ENCODE measurements around the gene PPIL1. TPM values are rescaled to one million over a fixed set of nuclear protein-coding genes. Genes with fewer than 3 reads are reported as not detected.

Gene PPIL1
- total RNA-seq, 4 donors from 2014 or later: 9.2 to 19.8 (median 13.0) TPM

DNA sequence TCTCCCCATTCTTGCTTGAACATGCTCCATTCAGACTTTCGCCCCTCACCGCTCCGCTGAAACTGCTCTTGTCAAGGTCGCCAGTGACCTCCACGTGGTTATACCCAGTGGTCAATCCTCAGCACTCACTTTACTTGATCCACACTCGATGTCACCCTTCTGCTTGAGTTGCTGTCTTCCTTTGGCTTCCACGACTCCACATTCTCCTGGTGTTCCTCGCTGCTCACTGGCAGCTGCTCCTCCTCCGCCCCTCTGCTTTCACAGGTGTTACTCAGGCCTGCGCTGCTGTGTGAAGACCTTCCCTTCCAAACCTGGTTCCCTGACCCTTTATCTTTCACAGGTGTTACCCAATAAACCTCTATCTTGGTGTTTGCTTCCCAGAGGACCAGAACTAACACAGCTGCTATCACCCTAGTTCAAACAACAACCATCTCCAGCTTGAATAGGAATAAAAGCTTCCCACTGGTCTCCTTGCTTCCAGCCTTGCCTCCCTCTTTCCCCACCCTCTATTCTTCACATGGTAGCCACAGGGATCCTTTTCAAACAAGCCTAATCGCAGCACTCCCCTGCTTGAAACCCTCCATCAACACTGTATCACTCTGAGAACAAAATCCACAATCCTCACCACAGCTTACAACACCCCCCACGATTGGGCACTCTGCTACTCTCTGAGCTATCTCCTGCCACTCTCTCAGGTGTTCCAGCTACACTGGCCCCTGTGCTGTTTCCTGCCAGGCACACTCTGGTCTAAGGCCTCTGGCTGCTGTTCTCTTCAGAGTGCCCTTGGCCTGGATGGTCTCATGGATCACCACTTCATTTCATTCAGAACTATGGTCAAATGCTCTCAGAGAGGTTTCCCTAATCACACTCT lies 10.7 kb downstream of the PPIL1 start:
- no peak for TF ChIP-seq EP300 (IDR thresholded peaks at IDR 0.05)
- TF ChIP-seq, protein P1, sequence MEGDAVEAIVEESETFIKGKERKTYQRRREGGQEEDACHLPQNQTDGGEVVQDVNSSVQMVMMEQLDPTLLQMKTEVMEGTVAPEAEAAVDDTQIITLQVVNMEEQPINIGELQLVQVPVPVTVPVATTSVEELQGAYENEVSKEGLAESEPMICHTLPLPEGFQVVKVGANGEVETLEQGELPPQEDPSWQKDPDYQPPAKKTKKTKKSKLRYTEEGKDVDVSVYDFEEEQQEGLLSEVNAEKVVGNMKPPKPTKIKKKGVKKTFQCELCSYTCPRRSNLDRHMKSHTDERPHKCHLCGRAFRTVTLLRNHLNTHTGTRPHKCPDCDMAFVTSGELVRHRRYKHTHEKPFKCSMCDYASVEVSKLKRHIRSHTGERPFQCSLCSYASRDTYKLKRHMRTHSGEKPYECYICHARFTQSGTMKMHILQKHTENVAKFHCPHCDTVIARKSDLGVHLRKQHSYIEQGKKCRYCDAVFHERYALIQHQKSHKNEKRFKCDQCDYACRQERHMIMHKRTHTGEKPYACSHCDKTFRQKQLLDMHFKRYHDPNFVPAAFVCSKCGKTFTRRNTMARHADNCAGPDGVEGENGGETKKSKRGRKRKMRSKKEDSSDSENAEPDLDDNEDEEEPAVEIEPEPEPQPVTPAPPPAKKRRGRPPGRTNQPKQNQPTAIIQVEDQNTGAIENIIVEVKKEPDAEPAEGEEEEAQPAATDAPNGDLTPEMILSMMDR (IDR thresholded peaks at IDR 0.05): no peak
- no peak for TF ChIP-seq POLR2A (IDR thresholded peaks at IDR 0.05)
- Histone ChIP-seq H3K4me1 (peaks cover 0 to 4% (median 0%) of the 10 kb centered on the region in 4 donors), H3K27me3 (no peaks in the 10 kb centered on the region), H3K36me3 (peaks cover 0 to 62% (median 0%) of the 10 kb centered on the region in 3 donors), H3K4me3 (no peak overlapping the region), H3K9me3 (no peaks in the 10 kb centered on the region), H3K27ac (no peak overlapping the region)
- no peak for DNase-seq (ENCODE audit: low spot score in 2 of 2)
- 82 to 84% methylated on average over 12 of the region's 12 CpGs for WGBS, 2 donors

DNA sequence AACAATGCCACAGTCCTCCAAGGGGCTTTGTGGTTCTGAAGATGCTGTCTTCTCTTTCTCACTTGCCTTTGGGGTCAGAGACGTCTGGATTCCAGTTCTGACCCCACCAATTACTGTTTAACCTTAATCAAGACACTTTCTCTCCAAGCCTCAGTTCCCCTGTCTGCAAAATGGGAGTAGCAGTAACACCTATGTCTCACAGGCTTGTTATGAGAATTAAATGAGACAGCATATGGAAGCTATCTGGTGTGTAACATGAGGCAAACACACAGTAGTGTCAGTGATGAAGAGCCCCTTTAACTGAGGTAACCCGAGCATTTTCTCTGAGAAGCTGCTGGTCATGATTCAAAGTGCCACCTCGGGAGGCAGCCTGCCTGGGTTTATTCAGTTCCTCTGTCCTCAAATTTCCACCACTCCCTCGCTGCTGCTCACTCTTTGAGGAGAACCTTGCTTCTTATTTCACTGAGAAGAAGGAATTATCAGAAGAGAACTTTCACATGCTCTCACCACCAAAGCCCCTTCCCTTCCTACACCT lies 11.7 kb downstream of the PPIL1 start:
- TF ChIP-seq POLR2A (IDR thresholded peaks at IDR 0.05) (no peak), EP300 (IDR thresholded peaks at IDR 0.05) (no peak)
- TF ChIP-seq, protein P1 (IDR thresholded peaks at IDR 0.05): no peak
- H3K9me3 ChIP-seq: no peaks in the 10 kb centered on the region
- H3K27ac ChIP-seq: no peak overlapping the region
- DNase-seq (ENCODE audit: low spot score in 2 of 2): no peak
- no peaks in the 10 kb centered on the region for H3K27me3 ChIP-seq
- no peak overlapping the region for H3K4me3 ChIP-seq
- WGBS, 2 donors: 82 to 84% methylated on average over 4 of the region's 4 CpGs
- peaks cover 0 to 53% (median 0%) of the 10 kb centered on the region in 3 donors for H3K36me3 ChIP-seq
- peaks cover 0 to 4% (median 0%) of the 10 kb centered on the region in 4 donors for H3K4me1 ChIP-seq

GRCh38 chr6:36862164-36862847 lies 12.3 kb downstream of the PPIL1 start:
- Histone ChIP-seq H3K27me3 (no peaks in the 10 kb centered on the region), H3K9me3 (no peaks in the 10 kb centered on the region), H3K27ac (no peak overlapping the region), H3K36me3 (peaks cover 0 to 47% (median 0%) of the 10 kb centered on the region in 3 donors), H3K4me3 (no peak overlapping the region), H3K4me1 (peaks cover 0 to under 1% (median 0%) of the 10 kb centered on the region in 4 donors)
- no peak for DNase-seq (ENCODE audit: low spot score in 2 of 2)
- WGBS, 2 donors: 87 to 89% methylated on average over 8 of the region's 8 CpGs
- TF ChIP-seq EP300 (IDR thresholded peaks at IDR 0.05): no peak
- TF ChIP-seq, protein P1 (IDR thresholded peaks at IDR 0.05): no peak
- no peak for TF ChIP-seq POLR2A (IDR thresholded peaks at IDR 0.05)

DNA sequence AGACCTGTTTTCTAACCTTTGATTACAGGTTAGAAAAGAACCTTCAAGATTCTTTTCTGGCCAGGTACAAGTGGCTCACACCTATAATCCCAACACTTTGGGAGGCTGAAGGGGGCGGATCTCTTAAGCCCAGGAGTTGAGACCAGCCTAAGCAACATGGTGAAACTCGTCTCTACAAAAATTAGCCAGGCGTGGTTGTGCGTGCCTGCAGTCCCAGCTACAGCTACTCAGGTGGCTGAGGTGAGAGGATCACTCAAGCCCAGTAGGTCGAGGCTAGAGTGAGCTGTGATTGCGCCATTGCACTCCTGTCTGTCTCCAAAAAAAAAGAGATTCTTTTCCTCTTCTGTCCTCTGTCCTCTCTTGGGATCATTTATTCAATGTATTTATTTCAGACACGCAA lies 14.5 kb downstream of the PPIL1 start:
- no peaks in the 10 kb centered on the region for H3K9me3 ChIP-seq
- H3K4me1 ChIP-seq: no peaks in the 10 kb centered on the region
- H3K27me3 ChIP-seq: no peaks in the 10 kb centered on the region
- TF ChIP-seq EP300 (IDR thresholded peaks at IDR 0.05) (no peak), POLR2A (IDR thresholded peaks at IDR 0.05) (no peak)
- TF ChIP-seq, protein P1 (IDR thresholded peaks at IDR 0.05): no peak
- no peak overlapping the region for H3K27ac ChIP-seq
- DNase-seq (ENCODE audit: low spot score in 2 of 2): no peak
- 93 to 94% methylated on average over 7 of the region's 7 CpGs for WGBS, 2 donors
- H3K4me3 ChIP-seq: no peak overlapping the region
- peaks cover 0 to 47% (median 0%) of the 10 kb centered on the region in 3 donors for H3K36me3 ChIP-seq

Measured in tibial nerve (tissue), 4 donors.